WTC11 (cell line): ENCODE measurements around the gene KDF1. TPM values are rescaled to one million over a fixed set of nuclear protein-coding genes. Genes with fewer than 3 reads are reported as not detected.

Experiments used
- AR ChIP-seq: fragments of 250-450 bp; sonication (Bioruptor Pico); IDR thresholded peaks from 2 replicates; pipeline ENCODE4 v1.9.0; 2021; ENCODE audit warnings: mild to moderate bottlenecking
- ATF2 ChIP-seq: sonication (generic); formaldehyde crosslinking; IDR thresholded peaks from 2 replicates; pipeline ENCODE4 v1.8.1; 2022; ENCODE audit warnings: low read depth, missing genetic modification reagents, borderline replicate concordance
- CBFB ChIP-seq: sonication (generic); formaldehyde crosslinking; IDR thresholded peaks from 2 replicates; pipeline ENCODE4 v1.8.1; 2022; ENCODE audit warnings: mild to moderate bottlenecking, low read depth, missing genetic modification reagents
- E2F5 ChIP-seq: sonication (generic); formaldehyde crosslinking; IDR thresholded peaks from 2 replicates; pipeline ENCODE4 v1.8.1; 2022; ENCODE audit warnings: mild to moderate bottlenecking, moderate library complexity, missing genetic modification reagents
- ERG ChIP-seq: fragments of 250-450 bp; sonication (Bioruptor Pico); IDR thresholded peaks from 2 replicates; pipeline ENCODE4 v1.8.0; 2021; ENCODE audit warnings: mild to moderate bottlenecking
- ESRRA ChIP-seq: sonication (generic); formaldehyde crosslinking; IDR thresholded peaks from 2 replicates; pipeline ENCODE4 v1.8.1; 2022; ENCODE audit warnings: mild to moderate bottlenecking, missing genetic modification reagents, borderline replicate concordance
- FOXP1 ChIP-seq: sonication (generic); formaldehyde crosslinking; IDR thresholded peaks from 2 replicates; pipeline ENCODE4 v1.8.0; 2022; ENCODE audit warnings: missing genetic modification reagents, mild to moderate bottlenecking, moderate library complexity, borderline replicate concordance
- IRF1 ChIP-seq: sonication (generic); formaldehyde crosslinking; IDR thresholded peaks from 2 replicates; pipeline ENCODE4 v1.8.0; 2023; ENCODE audit warnings: missing genetic modification reagents
- IRF2 ChIP-seq: sonication (generic); formaldehyde crosslinking; IDR thresholded peaks from 2 replicates; pipeline ENCODE4 v1.8.0; 2022; ENCODE audit warnings: low read depth, missing genetic modification reagents, borderline replicate concordance
- JAZF1 ChIP-seq: fragments of 250-450 bp; sonication (Bioruptor Pico); IDR thresholded peaks from 2 replicates; pipeline ENCODE4 v1.9.0; 2021; ENCODE audit warnings: moderate library complexity, mild to moderate bottlenecking, inconsistent platforms
- JUN ChIP-seq: sonication (generic); formaldehyde crosslinking; IDR thresholded peaks from 2 replicates; pipeline ENCODE4 v1.8.0; 2023; ENCODE audit warnings: mild to moderate bottlenecking, missing genetic modification reagents
- MAX ChIP-seq: sonication (generic); formaldehyde crosslinking; IDR thresholded peaks from 2 replicates; pipeline ENCODE4 v1.8.0; 2022; ENCODE audit warnings: mild to moderate bottlenecking, missing genetic modification reagents
- MXD4 ChIP-seq: fragments of 250-450 bp; sonication (Bioruptor Pico); IDR thresholded peaks from 2 replicates; pipeline ENCODE4 v1.8.0; 2021; ENCODE audit warnings: mild to moderate bottlenecking, moderate library complexity, borderline replicate concordance
- PRDM15 ChIP-seq: sonication (generic); formaldehyde crosslinking; IDR thresholded peaks from 2 replicates; pipeline ENCODE4 v1.8.0; 2022; ENCODE audit warnings: missing genetic modification reagents
- PREB ChIP-seq: sonication (generic); formaldehyde crosslinking; IDR thresholded peaks from 2 replicates; pipeline ENCODE4 v1.8.1; 2022; ENCODE audit warnings: mild to moderate bottlenecking, missing genetic modification reagents, moderate library complexity, borderline replicate concordance
- SMAD3 ChIP-seq: sonication (generic); formaldehyde crosslinking; IDR thresholded peaks from 2 replicates; pipeline ENCODE4 v1.8.0; 2022; ENCODE audit warnings: missing genetic modification reagents, mild to moderate bottlenecking, borderline replicate concordance
- SMAD4 ChIP-seq: sonication (generic); formaldehyde crosslinking; IDR thresholded peaks from 2 replicates; pipeline ENCODE4 v1.8.0; 2022; ENCODE audit warnings: mild to moderate bottlenecking, missing genetic modification reagents
- SOX15 ChIP-seq: fragments of 250-450 bp; sonication (Bioruptor Pico); IDR thresholded peaks from 2 replicates; pipeline ENCODE4 v1.9.0; 2021; ENCODE audit warnings: mild to moderate bottlenecking
- TCF7 ChIP-seq: sonication (generic); formaldehyde crosslinking; IDR thresholded peaks from 2 replicates; pipeline ENCODE4 v1.8.0; 2022; ENCODE audit warnings: mild to moderate bottlenecking, low read depth, missing genetic modification reagents, moderate library complexity
- USF2 ChIP-seq: sonication (generic); formaldehyde crosslinking; IDR thresholded peaks from 2 replicates; pipeline ENCODE4 v1.8.1; 2023; ENCODE audit warnings: mild to moderate bottlenecking, missing genetic modification reagents, moderate library complexity
- ZNF219 ChIP-seq: sonication (generic); formaldehyde crosslinking; IDR thresholded peaks from 2 replicates; pipeline ENCODE4 v1.8.0; 2023; ENCODE audit warnings: missing genetic modification reagents, mild to moderate bottlenecking, borderline replicate concordance
- ZNF317 ChIP-seq: sonication (generic); formaldehyde crosslinking; IDR thresholded peaks from 2 replicates; pipeline ENCODE4 v1.8.1; 2023; ENCODE audit warnings: low read depth, mild to moderate bottlenecking, moderate library complexity, missing genetic modification reagents, borderline replicate concordance
- total RNA-seq: library from RNA; stranded (reverse); gene quantifications from 3 replicates; pipeline ENCODE4 v1.2.3, GENCODE V29; 2021

The KDF1 gene
- total RNA-seq, 1 experiment from 2014 or later = 19.0 TPM

GRCh38 chr1:26921540-26922430, 38.5 kb downstream of the KDF1 start, which contains the start of gene NUDC (continued):
- peak; percentile 79; the same call in 1 of the 2 replicates for TF ChIP-seq E2F5 (CRISPR knock-in tag)
- TF ChIP-seq ESRRA = no peak
- no peak for TF ChIP-seq USF2 (CRISPR knock-in tag)
- TF ChIP-seq MXD4 (CRISPR knock-in tag) = no peak
- TF ChIP-seq ZNF219 (CRISPR knock-in tag) = 0 out of 2 replicates have a peak, but pooled peaks have one; percentile 83
- TF ChIP-seq IRF1 (CRISPR knock-in tag) = peak; percentile 85
- no peak for TF ChIP-seq SMAD4
- TF ChIP-seq ZNF317 (CRISPR knock-in tag) = no peak; the same call in 1 of the 2 replicates
- TF ChIP-seq ERG = no peak
- TF ChIP-seq IRF2 = no peak
- TF ChIP-seq TCF7 (CRISPR knock-in tag) = no peak; the same call in 1 of the 2 replicates
- no peak for TF ChIP-seq AR (CRISPR knock-in tag)
- TF ChIP-seq JAZF1 = no peak
- TF ChIP-seq JUN (CRISPR knock-in tag) = peak; percentile 88; the same call in 1 of the 2 replicates
- peak; percentile 93 for TF ChIP-seq MAX
- peak; percentile 68; the same call in 1 of the 2 replicates for TF ChIP-seq ATF2 (CRISPR knock-in tag)
- TF ChIP-seq SOX15 (CRISPR knock-in tag) = no peak
- peak; percentile 93 for TF ChIP-seq FOXP1
- peak; percentile 52 for TF ChIP-seq PRDM15 (CRISPR knock-in tag)
- no peak for TF ChIP-seq PREB (CRISPR knock-in tag)
- peak; percentile 57; the same call in 1 of the 2 replicates for TF ChIP-seq SMAD3
- no peak for TF ChIP-seq CBFB (CRISPR knock-in tag)
